Inferior parietal cortex (tissue), 1 donor: ENCODE results near the gene CD2AP.
"Not testable (repeated sequence)": the region's sequence is repeated elsewhere in the genome, so short reads cannot be mapped to it uniquely, and the experiment has no call there.

Experiments used
- DNase-seq: peaks from one replicate; pipeline ENCODE4 v3.0.0-alpha.2; 2016; ENCODE audit errors: extremely low spot score

Gene CD2AP

GRCh38 chr6:47495954-47496545 is 18.5 kb downstream of the CD2AP start:
- DNase-seq, result no peak

GRCh38 chr6:47496935-47497579 is 19.5 kb downstream of the CD2AP start:
- DNase-seq, result no peak

GRCh38 chr6:47502920-47503319 is 25.3 kb downstream of the CD2AP start:
- no peak for DNase-seq

GRCh38 chr6:47509937-47510336 is 32.3 kb downstream of the CD2AP start:
- DNase-seq, result no peak

GRCh38 chr6:47512872-47513271 is 35.3 kb downstream of the CD2AP start:
- DNase-seq, result no peak

GRCh38 chr6:47519279-47519678 is 41.7 kb downstream of the CD2AP start:
- no peak for DNase-seq

- no peak for DNase-seq
These were observed 42.7 kb downstream of the CD2AP start for GRCh38 chr6:47520282-47520681.

- no peak for DNase-seq
These were observed 44.4 kb downstream of the CD2AP start for GRCh38 chr6:47521961-47522360.

- no peak for DNase-seq
These were observed 46.7 kb downstream of the CD2AP start for GRCh38 chr6:47524136-47524845.

- no peak for DNase-seq
These were observed 47.9 kb downstream of the CD2AP start for GRCh38 chr6:47525330-47526057.

- no peak for DNase-seq
These were observed 49.7 kb downstream of the CD2AP start for GRCh38 chr6:47527274-47527673.

GRCh38 chr6:47529734-47530133 is 52.1 kb downstream of the CD2AP start:
- DNase-seq, result no peak

GRCh38 chr6:47532981-47533585 is 55.5 kb downstream of the CD2AP start:
- DNase-seq, result no peak

GRCh38 chr6:47534063-47534462 is 56.5 kb downstream of the CD2AP start:
- DNase-seq, result no peak

- DNase-seq, result no peak
These were observed 58.0 kb downstream of the CD2AP start for GRCh38 chr6:47535316-47536225.

GRCh38 chr6:47536816-47537401 is 59.3 kb downstream of the CD2AP start:
- no peak for DNase-seq

- no peak for DNase-seq
These were observed 67.6 kb downstream of the CD2AP start for GRCh38 chr6:47545223-47545622.

GRCh38 chr6:47551670-47552069 is 74.1 kb downstream of the CD2AP start:
- no peak for DNase-seq

- DNase-seq, result no peak
These were observed 74.7 kb downstream of the CD2AP start for GRCh38 chr6:47552319-47552718.

- not testable (repeated sequence) for DNase-seq
These were observed 75.7 kb downstream of the CD2AP start for GRCh38 chr6:47553243-47553642.

- not testable (repeated sequence) for DNase-seq
These were observed 78.9 kb downstream of the CD2AP start for GRCh38 chr6:47556459-47556858.
